HG03060 (cell line): ENCODE results near the gene TLDC2.

Experiments
- ATAC-seq: cut with Tn5 transposase; IDR thresholded peaks from one replicate; pipeline ENCODE4 v1.9.1; 2021; ENCODE audit warnings: low read depth, moderate number of reproducible peaks; ENCODE audit not compliant: unreplicated experiment

The TLDC2 gene

DNA sequence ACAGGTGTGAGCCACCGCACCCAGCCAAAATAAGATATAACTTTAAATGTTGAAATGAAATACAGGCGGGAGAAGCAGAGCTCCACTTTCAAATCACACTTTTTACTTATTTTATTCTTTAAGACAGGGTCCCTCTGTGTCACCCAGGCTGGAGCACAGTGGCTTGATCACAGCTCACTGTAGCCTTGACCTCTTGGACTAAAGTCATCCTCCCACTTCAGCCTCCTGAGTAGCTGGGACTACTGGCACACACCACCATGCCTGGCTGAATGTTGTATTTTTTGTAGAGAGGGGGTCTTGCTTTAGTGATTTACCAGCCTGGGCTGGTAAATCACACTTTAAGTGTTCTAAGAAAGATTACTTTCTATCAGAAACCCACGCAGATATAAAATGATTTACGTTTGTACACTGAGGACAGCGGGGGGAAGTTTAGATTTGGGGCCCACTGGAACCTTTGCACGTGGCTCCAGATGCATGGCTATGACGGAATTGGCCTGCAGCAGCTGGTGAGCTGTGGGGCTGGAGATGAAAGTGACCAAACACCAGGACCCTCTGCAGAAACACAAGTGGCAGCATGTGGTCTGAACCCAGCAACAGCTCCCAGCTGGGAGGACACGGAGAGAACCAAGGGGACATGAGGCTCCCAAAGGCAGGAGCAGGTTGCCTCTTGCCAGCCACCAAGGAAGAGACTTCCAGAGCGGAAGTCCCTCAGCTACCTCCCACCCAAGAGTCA is 26.4 kb upstream of the TLDC2 start:
- no peak for ATAC-seq

- ATAC-seq: no peak
These were observed 25.2 kb upstream of the TLDC2 start for GRCh38 chr20:36850759-36851158.

DNA sequence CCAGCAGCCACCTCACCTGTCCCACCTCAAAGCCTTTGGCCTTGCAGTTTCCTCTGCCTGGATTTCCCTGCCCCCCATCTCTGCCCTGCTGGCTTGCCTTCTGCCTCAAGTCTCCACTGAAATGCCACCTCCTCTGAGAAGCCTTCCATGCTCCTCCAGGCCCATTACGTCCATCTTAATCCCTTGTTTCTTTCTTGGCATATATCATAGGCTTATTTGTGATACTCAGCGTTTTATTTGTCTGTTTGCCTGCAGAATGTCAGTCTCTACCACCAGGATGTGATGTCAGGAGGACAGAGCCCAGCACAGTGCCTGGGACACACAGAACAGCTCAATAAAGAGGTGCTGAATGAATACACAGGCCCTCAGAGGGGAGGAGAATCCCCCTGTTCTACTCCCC is 24.4 kb upstream of the TLDC2 start:
- ATAC-seq: no peak

- ATAC-seq: no peak
These were observed 23.8 kb upstream of the TLDC2 start for GRCh38 chr20:36852187-36852586.

DNA sequence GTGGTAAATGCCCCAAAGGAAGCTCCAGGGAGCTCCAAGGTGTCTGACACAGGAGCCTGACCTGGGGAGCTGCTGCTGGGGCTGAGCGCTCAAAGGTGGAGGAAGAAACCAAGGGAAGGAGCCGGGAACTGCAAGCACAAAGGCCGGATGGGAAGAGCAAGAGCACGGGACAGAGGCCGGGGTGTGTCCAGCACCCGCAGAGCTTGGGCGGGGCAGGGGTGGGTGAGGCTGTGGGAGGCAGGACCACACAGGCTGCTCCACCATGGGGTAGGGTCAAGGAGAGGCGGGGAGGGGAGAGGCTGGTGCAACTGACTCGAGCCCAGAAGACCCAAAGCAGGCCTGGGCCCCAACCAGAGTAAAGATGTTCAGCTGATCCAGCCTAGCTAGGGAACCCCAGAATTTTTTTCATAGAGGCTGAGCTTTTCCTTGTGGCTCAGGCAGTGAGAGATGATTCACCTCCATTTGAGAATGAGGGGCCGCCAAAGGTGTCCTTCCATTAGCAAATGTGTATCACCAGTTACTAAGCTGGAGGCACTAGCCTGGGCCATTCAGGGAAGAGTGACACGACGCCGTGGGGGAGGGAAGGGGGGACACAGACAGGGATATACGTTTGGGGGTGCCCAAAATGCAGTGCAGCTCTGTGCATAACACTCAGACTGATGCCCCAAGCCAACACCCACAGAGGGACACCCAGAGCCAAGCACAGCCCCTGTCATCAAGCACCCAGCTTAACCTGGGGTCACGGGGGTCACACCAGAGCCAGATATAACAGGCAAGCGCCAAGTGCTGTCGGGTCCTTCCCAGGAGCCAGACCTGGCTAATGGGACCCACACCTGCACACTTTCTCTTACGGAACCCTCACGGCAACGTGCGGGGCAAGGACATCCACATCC is 21.3 kb upstream of the TLDC2 start:
- no peak for ATAC-seq

- no peak for ATAC-seq
These were observed 20.7 kb upstream of the TLDC2 start for GRCh38 chr20:36855241-36855657.

- ATAC-seq: no peak
These were observed 19.7 kb upstream of the TLDC2 start for GRCh38 chr20:36856195-36856594.

- no peak for ATAC-seq
These were observed 19.0 kb upstream of the TLDC2 start for GRCh38 chr20:36856691-36857635.

DNA sequence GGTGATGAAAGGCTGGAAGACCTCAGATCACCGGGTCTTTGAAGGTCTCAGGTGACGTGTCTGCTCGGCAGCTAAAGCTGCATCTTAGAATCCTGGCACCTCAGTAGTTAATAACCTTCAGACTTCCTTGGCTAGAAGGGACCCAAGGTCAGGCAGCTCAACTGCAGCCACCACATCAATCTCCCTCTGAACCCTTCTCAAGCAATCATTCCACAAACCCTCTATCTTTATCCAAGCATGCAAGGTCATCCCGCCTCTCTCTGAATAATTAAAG is 16.7 kb upstream of the TLDC2 start:
- no peak for ATAC-seq

DNA sequence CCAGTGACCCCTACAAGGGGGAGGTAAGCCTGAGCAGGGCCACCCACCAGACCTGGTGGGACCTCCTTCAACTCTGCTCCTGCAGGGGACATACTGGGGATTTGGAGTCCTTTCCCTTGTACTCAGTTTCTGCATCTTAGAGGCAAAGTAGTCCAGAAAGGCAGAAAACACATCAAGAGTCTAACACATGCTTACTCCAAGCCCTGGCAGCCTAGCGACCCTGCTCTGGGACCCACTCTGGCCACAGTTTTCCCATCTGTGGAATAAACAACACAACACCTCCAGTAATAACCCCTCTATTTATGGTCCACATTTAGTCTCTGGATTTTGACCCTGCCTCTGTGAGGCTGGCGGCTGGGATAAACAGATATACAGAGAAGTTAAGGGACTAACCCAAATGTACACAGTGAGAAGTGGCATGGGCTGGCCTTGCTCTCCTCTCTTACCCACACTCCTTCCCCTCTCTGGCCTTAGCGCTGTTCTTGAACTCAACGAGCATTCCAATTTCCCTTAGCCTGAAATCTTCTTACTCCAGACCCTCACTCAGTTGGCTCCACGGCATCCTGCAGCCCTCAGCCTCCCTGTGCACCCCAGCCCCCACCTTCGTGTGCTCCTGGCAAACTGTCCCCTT is 16.1 kb upstream of the TLDC2 start:
- no peak for ATAC-seq

GRCh38 chr20:36860339-36860738 is 15.6 kb upstream of the TLDC2 start:
- ATAC-seq: no peak

DNA sequence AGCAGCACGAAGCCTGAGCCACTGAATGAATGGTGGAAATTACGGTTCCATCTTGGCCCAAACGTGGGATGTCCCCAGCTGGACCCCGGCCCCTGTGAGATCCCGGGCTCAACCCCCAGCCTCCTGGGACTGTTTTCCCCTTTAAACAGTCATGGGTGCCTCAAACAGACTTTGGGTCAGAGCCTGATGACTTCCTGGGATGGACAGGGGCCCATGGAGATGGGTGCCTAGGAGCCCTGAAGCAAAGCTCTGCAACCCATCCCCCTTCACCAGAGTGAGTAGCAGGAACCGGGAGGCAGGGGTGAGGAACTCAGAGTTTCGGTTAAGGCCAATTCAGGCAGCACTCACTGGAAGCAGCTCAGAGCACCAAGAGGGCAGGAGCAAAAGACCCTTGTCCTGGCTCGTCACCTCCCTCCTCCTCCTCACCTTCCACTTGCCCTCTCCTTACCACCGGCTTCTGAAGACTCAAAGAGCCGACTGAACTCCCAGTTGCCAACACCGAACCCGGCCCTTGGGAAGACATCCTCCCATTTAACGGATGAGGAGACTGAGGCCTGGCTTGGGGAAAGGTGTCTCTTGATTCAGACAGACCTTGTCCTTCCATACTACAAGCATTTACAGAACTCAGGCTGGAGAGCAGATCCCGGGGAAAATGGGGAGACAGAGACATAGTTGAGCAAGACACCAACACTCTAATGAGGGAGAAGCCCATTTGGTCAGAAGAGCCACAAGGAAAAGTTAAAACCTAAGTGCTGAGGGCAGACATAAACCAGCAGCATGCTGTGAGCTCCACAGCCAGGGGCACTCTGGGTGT is 14.9 kb upstream of the TLDC2 start:
- no peak for ATAC-seq

GRCh38 chr20:36861625-36861874 is 14.4 kb upstream of the TLDC2 start:
- ATAC-seq: no peak

DNA sequence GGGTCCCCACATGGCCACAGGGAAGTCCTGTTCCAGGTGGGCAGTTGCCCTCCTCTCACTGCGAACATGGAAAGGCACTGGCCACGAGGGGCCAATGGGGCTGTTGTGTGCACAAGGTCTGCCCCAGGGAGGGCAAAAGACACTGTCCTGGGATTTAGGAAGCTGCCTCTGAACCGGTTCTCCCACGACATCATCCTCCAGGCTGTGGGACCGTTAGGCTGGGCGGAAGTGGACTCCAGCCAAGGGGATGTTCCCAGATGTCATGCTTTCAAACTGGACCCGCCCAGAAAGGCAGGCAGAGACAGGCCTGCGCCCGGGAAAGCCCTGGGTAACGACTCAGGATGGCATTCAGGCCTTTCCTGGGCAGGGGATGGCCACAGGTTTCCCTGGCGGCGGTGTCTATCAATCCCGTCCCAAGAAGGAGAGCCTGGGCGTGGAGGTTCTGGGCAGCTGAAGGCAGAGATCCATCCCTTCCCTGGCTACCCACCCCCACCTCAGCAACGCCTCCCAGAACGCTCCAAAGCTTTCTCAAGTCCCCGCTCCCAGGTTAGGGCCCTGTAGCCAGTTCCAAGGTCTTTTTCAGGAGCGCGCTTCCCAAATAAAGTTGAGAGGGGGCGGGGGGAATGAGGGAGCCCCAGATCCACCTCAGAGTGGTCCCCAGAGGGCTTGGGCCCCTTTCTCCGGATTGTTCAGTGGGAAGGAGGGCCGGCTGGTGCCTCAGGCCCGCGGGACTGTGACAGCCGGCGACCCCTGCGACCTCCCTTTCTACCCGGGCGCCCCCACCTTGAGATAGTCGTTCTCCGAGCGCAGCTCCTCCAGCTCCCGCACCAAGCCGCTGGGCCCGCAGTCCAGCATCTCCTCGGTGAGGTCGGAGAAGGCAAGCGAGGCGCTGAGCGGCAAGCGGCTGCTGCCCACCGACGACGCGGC is 13.8 kb upstream of the TLDC2 start:
- ATAC-seq: no peak

- ATAC-seq: no peak
These were observed 12.9 kb upstream of the TLDC2 start for GRCh38 chr20:36862857-36863668.

- ATAC-seq: no peak
These were observed 10.7 kb upstream of the TLDC2 start for GRCh38 chr20:36865076-36865860.

DNA sequence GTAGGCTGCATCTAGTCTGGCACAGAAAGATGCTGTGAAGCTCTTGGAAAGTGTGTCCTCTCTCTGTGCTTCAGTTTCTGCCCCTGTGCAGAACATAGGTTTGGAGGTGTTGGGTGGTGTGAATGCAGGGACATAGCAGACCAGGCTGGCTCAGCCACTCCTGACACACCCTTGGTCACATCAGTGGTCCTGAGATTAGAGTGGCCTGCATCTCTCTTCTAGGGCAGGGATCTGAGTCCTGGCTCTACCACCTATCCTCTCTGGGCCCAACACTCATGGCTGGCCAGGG is 10.1 kb upstream of the TLDC2 start:
- ATAC-seq: no peak

DNA sequence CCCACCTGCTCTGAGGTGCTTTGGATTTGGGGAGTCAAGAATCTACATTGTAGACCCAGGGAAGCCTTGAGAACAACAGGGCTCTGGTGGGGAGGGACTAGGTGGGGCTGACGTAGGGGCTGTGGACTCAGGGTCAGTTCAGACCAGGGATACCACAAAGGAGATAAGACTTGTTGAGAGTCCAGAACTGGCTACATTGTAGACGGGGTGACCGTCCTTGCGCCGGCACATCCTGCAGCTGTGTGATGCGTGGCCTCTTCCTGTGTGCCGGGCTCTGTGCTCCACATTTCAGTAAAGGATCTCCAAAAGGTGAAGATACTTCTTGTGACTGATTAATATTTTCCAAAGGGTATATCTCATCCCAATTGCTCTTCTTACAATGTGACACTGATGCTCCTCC is 9.8 kb upstream of the TLDC2 start:
- no peak for ATAC-seq
